Measurements from ENCODE around the gene PITPNM1. TPM values are rescaled to one million over a fixed set of nuclear protein-coding genes. Genes with fewer than 3 reads are reported as not detected.

PITPNM1 gene
- total RNA-seq, 1 experiment from 2014 or later: 79.8 TPM

DNA sequence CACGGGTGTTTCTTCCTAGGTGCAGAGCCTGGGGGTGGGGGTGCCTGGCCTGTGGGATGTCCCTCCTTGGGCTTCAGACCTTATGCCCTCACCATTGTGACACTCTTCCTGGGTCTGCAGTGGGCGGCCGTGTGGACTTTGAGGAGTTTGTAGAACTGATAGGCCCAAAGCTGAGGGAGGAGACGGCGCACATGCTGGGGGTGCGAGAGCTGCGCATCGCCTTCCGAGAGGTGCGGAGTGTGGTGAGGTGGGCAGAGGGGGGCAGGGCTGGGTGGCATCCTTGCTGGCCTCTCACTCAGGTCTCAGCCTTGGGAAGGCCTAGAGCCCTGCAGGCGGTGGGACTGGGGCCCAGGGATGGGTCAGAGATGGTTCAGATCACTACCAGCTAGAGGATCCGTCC is 47.7 kb downstream of the PITPNM1 start:
- Histone ChIP-seq H3K9ac (ENCODE audit: low read length) (no peak overlapping the region), H3K27me3 (ENCODE audit: low read length) (no peaks in the 10 kb centered on the region), H3K4me3 (ENCODE audit: low read length) (no peak overlapping the region), H3K4me1 (ENCODE audit: insufficient read depth, low read length) (no peaks in the 10 kb centered on the region), H3K9me2 (replicated peaks; ENCODE audit: low read length) (no peaks in the 10 kb centered on the region), H3K27ac (ENCODE audit: low read length) (no peak overlapping the region), H3K4me2 (ENCODE audit: low read length) (no peak overlapping the region), H3K9me3 (ENCODE audit: low read length) (no peaks in the 10 kb centered on the region), H3K36me3 (ENCODE audit: low read depth, low read length) (no peaks in the 10 kb centered on the region), H2AFZ (ENCODE audit: low read length) (no peak overlapping the region), H4K20me1 (ENCODE audit: low read length) (no peaks in the 10 kb centered on the region), H3K79me2 (ENCODE audit: low read length) (no peaks in the 10 kb centered on the region), H3F3A (ENCODE audit: low read length, unreplicated experiment) (no peaks in the 10 kb centered on the region)
- ChIA-PET POLR2A (ENCODE audit: unreplicated experiment) (no interaction called here), CTCF (no interaction called here)
- no peak for TF ChIP-seq CTCF (conservative IDR thresholded peaks at IDR 0.05; ENCODE audit: low read depth, low read length)
- no peak for TF ChIP-seq EZH2 (IDR thresholded peaks at IDR 0.05; ENCODE audit: low read length, unreplicated experiment)
- TF ChIP-seq EZH2phosphoT487 (IDR thresholded peaks at IDR 0.05; ENCODE audit: borderline replicate concordance, low read length): no peak
- no TSS peak for BruUV-seq (replicated peaks)
- DNase-seq (no peak), ATAC-seq (no peak)
- intact Hi-C loops (cut with micrococcal nuclease): no loop called here

GRCh38 chr11:67456068-67456705 is 49.0 kb downstream of the PITPNM1 start:
- H3K27ac ChIP-seq (ENCODE audit: low read length): no peak overlapping the region
- H3K9me3 ChIP-seq (ENCODE audit: low read length): no peaks in the 10 kb centered on the region
- CTCF ChIA-PET: no interaction called here
- H2AFZ ChIP-seq (ENCODE audit: low read length): no peak overlapping the region
- intact Hi-C loops (cut with micrococcal nuclease): no loop called here
- H3K36me3 ChIP-seq (ENCODE audit: low read depth, low read length): no peaks in the 10 kb centered on the region
- no peak overlapping the region for H3K4me2 ChIP-seq (ENCODE audit: low read length)
- BruUV-seq (replicated peaks): no TSS peak
- no peaks in the 10 kb centered on the region for H4K20me1 ChIP-seq (ENCODE audit: low read length)
- POLR2A ChIA-PET (ENCODE audit: unreplicated experiment): interaction anchor here (0.6 kb wide), 1 partner anchor 55 kb away, joined by 3 read pairs; the partner anchor contains the start of gene PPP1CA
- no peaks in the 10 kb centered on the region for H3K27me3 ChIP-seq (ENCODE audit: low read length)
- no peak for TF ChIP-seq EZH2 (IDR thresholded peaks at IDR 0.05; ENCODE audit: low read length, unreplicated experiment)
- TF ChIP-seq EZH2phosphoT487 (IDR thresholded peaks at IDR 0.05; ENCODE audit: borderline replicate concordance, low read length): no peak
- no peak for TF ChIP-seq CTCF (conservative IDR thresholded peaks at IDR 0.05; ENCODE audit: low read depth, low read length)
- H3K9ac ChIP-seq (ENCODE audit: low read length): no peak overlapping the region
- no peaks in the 10 kb centered on the region for H3K79me2 ChIP-seq (ENCODE audit: low read length)
- H3F3A ChIP-seq (ENCODE audit: low read length, unreplicated experiment): no peaks in the 10 kb centered on the region
- H3K4me1 ChIP-seq (ENCODE audit: insufficient read depth, low read length): no peaks in the 10 kb centered on the region
- no peak for DNase-seq
- no peaks in the 10 kb centered on the region for H3K9me2 ChIP-seq (replicated peaks; ENCODE audit: low read length)
- no peak overlapping the region for H3K4me3 ChIP-seq (ENCODE audit: low read length)
- ATAC-seq: no peak

DNA sequence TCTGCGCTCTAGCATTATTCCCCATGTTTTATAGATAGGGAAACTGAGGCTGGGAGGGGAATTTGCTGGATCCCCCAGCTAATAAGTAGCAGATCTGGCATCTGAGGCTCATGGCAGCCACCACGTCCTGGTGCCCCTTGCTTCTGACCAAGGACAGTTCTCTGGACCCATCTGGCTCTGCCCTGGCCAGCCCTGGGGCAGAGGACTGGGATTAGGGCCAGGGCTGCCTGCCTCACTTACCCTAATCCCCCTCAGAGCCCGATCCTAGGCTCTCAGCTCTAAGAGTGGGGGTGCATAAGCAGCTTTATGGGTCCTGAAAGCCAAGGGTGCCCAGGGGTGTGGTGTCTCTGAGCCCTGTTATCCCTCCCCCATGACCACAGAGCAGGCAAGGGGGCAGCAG is 50.1 kb downstream of the PITPNM1 start, which contains the start of gene CABP4:
Gene CABP4 (plus strand): TSS at position 301 of the 400 bp plus-strand sequence. CDS start 70 bp downstream, at position 371.
- no TSS peak for BruUV-seq (replicated peaks)
- Histone ChIP-seq H3F3A (ENCODE audit: low read length, unreplicated experiment) (no peaks in the 10 kb centered on the region), H3K9me3 (ENCODE audit: low read length) (no peaks in the 10 kb centered on the region), H2AFZ (ENCODE audit: low read length) (no peak within 1 kb of the TSS), H3K9ac (ENCODE audit: low read length) (no peak within 1 kb of the TSS), H3K36me3 (ENCODE audit: low read depth, low read length) (no peaks in the 10 kb centered on the region), H3K4me1 (ENCODE audit: insufficient read depth, low read length) (no peaks in the 10 kb centered on the region), H3K9me2 (replicated peaks; ENCODE audit: low read length) (no peaks in the 10 kb centered on the region), H4K20me1 (ENCODE audit: low read length) (no peaks in the 10 kb centered on the region), H3K4me3 (ENCODE audit: low read length) (no peak within 1 kb of the TSS), H3K27me3 (ENCODE audit: low read length) (no peaks in the 10 kb centered on the region), H3K79me2 (ENCODE audit: low read length) (no peaks in the 10 kb centered on the region), H3K4me2 (ENCODE audit: low read length) (no peak within 1 kb of the TSS), H3K27ac (ENCODE audit: low read length) (no peak within 1 kb of the TSS)
- CTCF ChIA-PET: no interaction called here
- DNase-seq: no peak
- no peak for ATAC-seq
- intact Hi-C loops (cut with micrococcal nuclease): no loop called here
- POLR2A ChIA-PET (ENCODE audit: unreplicated experiment): no interaction called here
- no peak for TF ChIP-seq EZH2phosphoT487 (IDR thresholded peaks at IDR 0.05; ENCODE audit: borderline replicate concordance, low read length)
- no peak for TF ChIP-seq EZH2 (IDR thresholded peaks at IDR 0.05; ENCODE audit: low read length, unreplicated experiment)
- TF ChIP-seq CTCF (conservative IDR thresholded peaks at IDR 0.05; ENCODE audit: low read depth, low read length): no peak
